Vagina (tissue), 2 donors: ENCODE results near the gene SKA1.
"Not testable (repeated sequence)": the region's sequence is repeated elsewhere in the genome, so short reads cannot be mapped to it uniquely, and the experiment has no call there.

Experiments
- POLR2A ChIP-seq, 2 donors: fragments of 450-650 bp; IDR thresholded peaks; one replicate each; pipeline ENCODE4 v1.6.1; 2017; ENCODE audit warnings: antibody characterized with exemption in 2 of 2, mild to moderate bottlenecking in 2 of 2, moderate library complexity in 2 of 2
- TF ChIP-seq, protein P1 (sequence below), 3 experiments: fragments of 450-650 bp in 2 of 3; fragments of 200-600 bp in 1 of 3; sonication (generic) in 1 of 3; IDR thresholded peaks; one replicate each; pipeline ENCODE4 v1.5.1; 2017 to 2019; ENCODE audit warnings: antibody characterized with exemption in 3 of 3, mild to moderate bottlenecking in 2 of 3, moderate library complexity in 2 of 3

GRCh38 chr18:50400438-50400837 lies 25.6 kb downstream of the SKA1 start:
- TF ChIP-seq, protein P1, sequence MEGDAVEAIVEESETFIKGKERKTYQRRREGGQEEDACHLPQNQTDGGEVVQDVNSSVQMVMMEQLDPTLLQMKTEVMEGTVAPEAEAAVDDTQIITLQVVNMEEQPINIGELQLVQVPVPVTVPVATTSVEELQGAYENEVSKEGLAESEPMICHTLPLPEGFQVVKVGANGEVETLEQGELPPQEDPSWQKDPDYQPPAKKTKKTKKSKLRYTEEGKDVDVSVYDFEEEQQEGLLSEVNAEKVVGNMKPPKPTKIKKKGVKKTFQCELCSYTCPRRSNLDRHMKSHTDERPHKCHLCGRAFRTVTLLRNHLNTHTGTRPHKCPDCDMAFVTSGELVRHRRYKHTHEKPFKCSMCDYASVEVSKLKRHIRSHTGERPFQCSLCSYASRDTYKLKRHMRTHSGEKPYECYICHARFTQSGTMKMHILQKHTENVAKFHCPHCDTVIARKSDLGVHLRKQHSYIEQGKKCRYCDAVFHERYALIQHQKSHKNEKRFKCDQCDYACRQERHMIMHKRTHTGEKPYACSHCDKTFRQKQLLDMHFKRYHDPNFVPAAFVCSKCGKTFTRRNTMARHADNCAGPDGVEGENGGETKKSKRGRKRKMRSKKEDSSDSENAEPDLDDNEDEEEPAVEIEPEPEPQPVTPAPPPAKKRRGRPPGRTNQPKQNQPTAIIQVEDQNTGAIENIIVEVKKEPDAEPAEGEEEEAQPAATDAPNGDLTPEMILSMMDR (IDR thresholded peaks at IDR 0.05): not testable (repeated sequence)
- not testable (repeated sequence) for TF ChIP-seq POLR2A (IDR thresholded peaks at IDR 0.05)
